ENCODE results near the gene LINGO4. TPM values are rescaled to one million over a fixed set of nuclear protein-coding genes. Genes with fewer than 3 reads are reported as not detected.

LINGO4 gene
- total and polyA plus RNA-seq, 2 donors (not counting 1 experiment from before 2014, with no cell fraction given), result not detected

GRCh38 chr1:151835596-151835995, 30.4 kb upstream of the LINGO4 start:
- no peaks in the 10 kb centered on the region for H3K36me3 ChIP-seq (replicated peaks in 1 of 2; ENCODE audit: control extremely low read depth in 1 of 2, control insufficient read depth in 1 of 2, extremely low read depth in 1 of 2, insufficient read depth in 2 of 2, low read length in 1 of 2)
- no peak overlapping the region for H3K27ac ChIP-seq (ENCODE audit: low read length in 2 of 2)
- no peak overlapping the region for H2AFZ ChIP-seq (ENCODE audit: insufficient read depth, low read depth, low read length, poor library complexity, severe bottlenecking)
- ATAC-seq (ENCODE audit: low read depth) (no peak), DNase-seq (no peak)
- POLR2A ChIA-PET, result no interaction called here
- TF ChIP-seq EZH2 (IDR thresholded peaks at IDR 0.05; ENCODE audit: borderline replicate concordance, insufficient read depth, low read depth, low read length, poor library complexity, severe bottlenecking), result no peak
- no peak for TF ChIP-seq CTCF (IDR thresholded peaks at IDR 0.05)
- Mint-ChIP-seq H3K4me3 (no peak overlapping the region), H3K27ac (no peak overlapping the region), H3K4me1 (peaks cover 28% of the 10 kb centered on the region), H3K9me3 (ENCODE audit: insufficient read depth) (no peaks in the 10 kb centered on the region), H3K27me3 (peaks cover 10% of the 10 kb centered on the region)
- H3K4me3 ChIP-seq (ENCODE audit: control extremely low read depth in 1 of 5, extremely low read depth in 1 of 5, insufficient read depth in 1 of 5, low read depth in 2 of 5, low read length in 4 of 5), result no peak overlapping the region
- no peaks in the 10 kb centered on the region for H4K20me1 ChIP-seq (ENCODE audit: control insufficient read depth, insufficient read depth, low read length, poor library complexity, severe bottlenecking)
- H3K9ac ChIP-seq (ENCODE audit: low read length), result no peak overlapping the region
- CTCF ChIA-PET, result interaction anchor here (0.7 to 2.6 kb wide), 10 partner anchors 8 to 535 kb away, joined by 3 to 14 read pairs (median 6); no protein-coding TSS in a partner anchor
- peaks cover 26 to 33% of the 10 kb centered on the region in 2 donors for H3K4me1 ChIP-seq (ENCODE audit: control insufficient read depth in 2 of 2, insufficient read depth in 2 of 2, low read length in 2 of 2)
- H3K9me3 ChIP-seq (ENCODE audit: control extremely low read depth in 1 of 3, control insufficient read depth in 2 of 3, insufficient read depth in 1 of 3, low read length in 2 of 3), result peaks cover 0 to 8% (median 0%) of the 10 kb centered on the region in 3 donors
- peaks cover 0 to 20% (median 7%) of the 10 kb centered on the region in 4 experiments for H3K27me3 ChIP-seq (replicated peaks in 1 of 4; ENCODE audit: control extremely low read depth in 1 of 4, control insufficient read depth in 3 of 4, insufficient read depth in 4 of 4, low read length in 3 of 4)
- WGBS (ENCODE audit: insufficient coverage), result 100% methylated on average over 2 of the region's 7 CpGs
- intact Hi-C loops (cut with micrococcal nuclease), result loop anchor here (5.0 to 10.0 kb wide), 3 partner anchors 111 to 553 kb away; partner anchors contain the start of genes POGZ, RIIAD1 and ZNF687
- no peak overlapping the region for H3K4me2 ChIP-seq (replicated peaks; ENCODE audit: low read depth, low read length, poor library complexity, severe bottlenecking)
- H3K79me2 ChIP-seq (ENCODE audit: control insufficient read depth, insufficient read depth, low read length), result no peaks in the 10 kb centered on the region

- DNase-seq (no peak), ATAC-seq (ENCODE audit: low read depth) (no peak)
- no peak overlapping the region for H3K4me3 ChIP-seq (ENCODE audit: control extremely low read depth in 1 of 5, extremely low read depth in 1 of 5, insufficient read depth in 1 of 5, low read depth in 2 of 5, low read length in 4 of 5)
- WGBS (ENCODE audit: insufficient coverage), result no CpG with 5 or more reads among the region's 3 CpGs
- H3K4me2 ChIP-seq (replicated peaks; ENCODE audit: low read depth, low read length, poor library complexity, severe bottlenecking), result no peak overlapping the region
- H3K27me3 ChIP-seq (replicated peaks in 1 of 4; ENCODE audit: control extremely low read depth in 1 of 4, control insufficient read depth in 3 of 4, insufficient read depth in 4 of 4, low read length in 3 of 4), result peaks cover 0 to 16% (median 5%) of the 10 kb centered on the region in 4 experiments
- H3K79me2 ChIP-seq (ENCODE audit: control insufficient read depth, insufficient read depth, low read length), result no peaks in the 10 kb centered on the region
- Mint-ChIP-seq H3K27ac (no peak overlapping the region), H3K4me3 (no peak overlapping the region), H3K9me3 (ENCODE audit: insufficient read depth) (no peaks in the 10 kb centered on the region), H3K27me3 (peaks cover 17% of the 10 kb centered on the region), H3K4me1 (peaks cover 24% of the 10 kb centered on the region)
- intact Hi-C loops (cut with micrococcal nuclease), result loop anchor here (10.0 kb wide), 1 partner anchor 109 kb away; the partner anchor contains the start of gene RIIAD1
- H3K9me3 ChIP-seq (ENCODE audit: control extremely low read depth in 1 of 3, control insufficient read depth in 2 of 3, insufficient read depth in 1 of 3, low read length in 2 of 3), result peaks cover 0 to 6% (median 0%) of the 10 kb centered on the region in 3 donors
- ChIA-PET CTCF (no interaction called here), POLR2A (no interaction called here)
- TF ChIP-seq EZH2 (IDR thresholded peaks at IDR 0.05; ENCODE audit: borderline replicate concordance, insufficient read depth, low read depth, low read length, poor library complexity, severe bottlenecking) (no peak), CTCF (IDR thresholded peaks at IDR 0.05) (no peak)
- peaks cover 18 to 19% of the 10 kb centered on the region in 2 donors for H3K4me1 ChIP-seq (ENCODE audit: control insufficient read depth in 2 of 2, insufficient read depth in 2 of 2, low read length in 2 of 2)
- no peaks in the 10 kb centered on the region for H4K20me1 ChIP-seq (ENCODE audit: control insufficient read depth, insufficient read depth, low read length, poor library complexity, severe bottlenecking)
- no peak overlapping the region for H2AFZ ChIP-seq (ENCODE audit: insufficient read depth, low read depth, low read length, poor library complexity, severe bottlenecking)
- H3K36me3 ChIP-seq (replicated peaks in 1 of 2; ENCODE audit: control extremely low read depth in 1 of 2, control insufficient read depth in 1 of 2, extremely low read depth in 1 of 2, insufficient read depth in 2 of 2, low read length in 1 of 2), result no peaks in the 10 kb centered on the region
- H3K27ac ChIP-seq (ENCODE audit: low read length in 2 of 2), result no peak overlapping the region
- H3K9ac ChIP-seq (ENCODE audit: low read length), result no peak overlapping the region
Measured at GRCh38 chr1:151834239-151834638, 29.0 kb upstream of the LINGO4 start.

All from B cell (primary cell).